Colonic mucosa (tissue), 4 donors: ENCODE measurements around the gene HIVEP1. TPM values are rescaled to one million over a fixed set of nuclear protein-coding genes. Genes with fewer than 3 reads are reported as not detected.
"Not testable (repeated sequence)": the region's sequence is repeated elsewhere in the genome, so short reads cannot be mapped to it uniquely, and the experiment has no call there.

Experiments
- DNase-seq: peaks from one replicate; pipeline ENCODE4 v3.0.0-alpha.2; 2020
- H3K27ac ChIP-seq: fragments of 200-600 bp; one replicate; pipeline ENCODE4 v1.8.0; 2021
- H3K27me3 ChIP-seq: fragments of 200-600 bp; one replicate; pipeline ENCODE4 v1.8.0; 2021
- H3K36me3 ChIP-seq: fragments of 200-600 bp; one replicate; pipeline ENCODE4 v1.8.0; 2021
- H3K4me1 ChIP-seq: fragments of 200-600 bp; one replicate; pipeline ENCODE4 v1.8.0; 2021; ENCODE audit warnings: mild to moderate bottlenecking
- H3K4me3 ChIP-seq: fragments of 200-600 bp; one replicate; pipeline ENCODE4 v1.8.0; 2021
- H3K9ac ChIP-seq, 2 donors: one replicate each; pipeline ENCODE4 v1.7.0; 2013; ENCODE audit warnings: control low read depth in 2 of 2, low read depth in 2 of 2, low read length in 2 of 2
- H3K9me3 ChIP-seq: fragments of 200-600 bp; one replicate; pipeline ENCODE4 v1.8.0; 2021
- CTCF ChIP-seq: fragments of 200-600 bp; IDR thresholded peaks from one replicate; pipeline ENCODE4 v1.8.0; 2022; ENCODE audit warnings: antibody characterized with exemption, mild to moderate bottlenecking
- intact Hi-C: fragments of 100-400 bp; cut with DNase I; formaldehyde crosslinking; loops from one replicate; pipeline ENCODE4 v1.14.1; 2022
- total RNA-seq, 2 donors: library from RNA; stranded (reverse); fragmentation: NEBNext Ultra II Directional in 1 of 2; extraction: Animal tissue kit (Norgen Biotek cat#: 25700) in 1 of 2; gene quantifications; one replicate each; pipeline ENCODE4 v1.2.1, GENCODE V29; 2021
- donor health status: healthy.
- donor health status: DM: no; HTN: no; CAD: no.
- donor health status: DM: no; HTN: no; CAD: no.

HIVEP1 gene
- total RNA-seq, 2 donors from 2014 or later, result 22.2 to 27.9 TPM

- Histone ChIP-seq H3K4me3 (no peak overlapping the region), H3K4me1 (no peaks in the 10 kb centered on the region), H3K9me3 (no peaks in the 10 kb centered on the region), H3K36me3 (no peaks in the 10 kb centered on the region), H3K9ac (no peak overlapping the region), H3K27me3 (no peaks in the 10 kb centered on the region), H3K27ac (no peak overlapping the region)
- intact Hi-C loops, result no loop called here
- no peak for DNase-seq
- TF ChIP-seq CTCF, result no peak
Observed at GRCh38 chr6:12103158-12103557, 91.0 kb downstream of the HIVEP1 start.

- TF ChIP-seq CTCF, result no peak
- Histone ChIP-seq H3K27me3 (no peaks in the 10 kb centered on the region), H3K4me3 (no peak overlapping the region), H3K4me1 (no peaks in the 10 kb centered on the region), H3K9ac (no peak overlapping the region), H3K27ac (no peak overlapping the region), H3K36me3 (no peaks in the 10 kb centered on the region), H3K9me3 (no peaks in the 10 kb centered on the region)
- intact Hi-C loops, result no loop called here
- DNase-seq, result no peak
Observed at GRCh38 chr6:12105271-12105670, 93.2 kb downstream of the HIVEP1 start.

GRCh38 chr6:12108376-12108775 is 96.3 kb downstream of the HIVEP1 start:
- H3K9ac ChIP-seq, H3K36me3 ChIP-seq, H3K9me3 ChIP-seq, H3K27ac ChIP-seq, H3K4me3 ChIP-seq, DNase-seq, H3K4me1 ChIP-seq, H3K27me3 ChIP-seq, intact Hi-C loops: not testable (repeated sequence)

- Histone ChIP-seq H3K36me3 (no peaks in the 10 kb centered on the region), H3K4me1 (no peaks in the 10 kb centered on the region), H3K27ac (no peak overlapping the region), H3K27me3 (no peaks in the 10 kb centered on the region), H3K9ac (no peak overlapping the region), H3K9me3 (no peaks in the 10 kb centered on the region), H3K4me3 (no peak overlapping the region)
- intact Hi-C loops, result no loop called here
- no peak for DNase-seq
- no peak for TF ChIP-seq CTCF
Observed at GRCh38 chr6:12110523-12111362, 98.6 kb downstream of the HIVEP1 start.

- Histone ChIP-seq H3K27ac (no peak overlapping the region), H3K36me3 (no peaks in the 10 kb centered on the region), H3K9me3 (no peaks in the 10 kb centered on the region), H3K4me1 (no peaks in the 10 kb centered on the region), H3K27me3 (no peaks in the 10 kb centered on the region), H3K9ac (no peak overlapping the region), H3K4me3 (no peak overlapping the region)
- no peak for DNase-seq
- TF ChIP-seq CTCF, result no peak
- intact Hi-C loops, result no loop called here
Observed at GRCh38 chr6:12111363-12111670, 99.2 kb downstream of the HIVEP1 start.

GRCh38 chr6:12112540-12113189 is 100.6 kb downstream of the HIVEP1 start:
- Histone ChIP-seq H3K36me3 (no peaks in the 10 kb centered on the region), H3K27me3 (no peaks in the 10 kb centered on the region), H3K27ac (no peak overlapping the region), H3K4me3 (no peak overlapping the region), H3K9me3 (no peaks in the 10 kb centered on the region), H3K4me1 (no peaks in the 10 kb centered on the region), H3K9ac (no peak overlapping the region)
- no peak for DNase-seq
- no peak for TF ChIP-seq CTCF
- intact Hi-C loops, result no loop called here
